GM12891 (cell line): ENCODE measurements around the gene TRIM41.

Source experiments
- DNase-seq: peaks from one replicate; pipeline ENCODE4 v3.0.0; 2011; ENCODE audit warnings: low spot score; ENCODE audit not compliant: insufficient read length
- FAIRE-seq: peaks from 2 replicates; lab custom pipeline; 2011; peaks lifted over from hg19 to GRCh38; lab: Jason Lieb, UNC
- PAX5 ChIP-seq: IDR thresholded peaks from 2 replicates; pipeline ENCODE4 v1.6.1; 2011; ENCODE audit warnings: low read length, moderate library complexity, mild to moderate bottlenecking; ENCODE audit not compliant: insufficient read depth, severe bottlenecking
- POLR2A ChIP-seq: IDR thresholded peaks from 2 replicates; pipeline ENCODE4 v1.6.1; 2011; ENCODE audit warnings: low read depth, low read length, control low read depth
- POLR2AphosphoS5 ChIP-seq: IDR thresholded peaks from 2 replicates; pipeline ENCODE4 v1.6.1; 2011; ENCODE audit warnings: low read depth, low read length, control low read depth
- POU2F2 ChIP-seq: IDR thresholded peaks from 2 replicates; pipeline ENCODE4 v1.6.1; 2011; ENCODE audit warnings: low read depth, mild to moderate bottlenecking, control low read depth, low read length, moderate library complexity
- SPI1 ChIP-seq: IDR thresholded peaks from 2 replicates; pipeline ENCODE4 v1.6.1; 2011; ENCODE audit warnings: low read depth, low read length, control low read depth
- TAF1 ChIP-seq: IDR thresholded peaks from 2 replicates; pipeline ENCODE4 v1.6.1; 2011; ENCODE audit warnings: low read depth, low read length, control low read depth

TRIM41 gene

GRCh38 chr5:181255276-181255675 is 32.2 kb downstream of the TRIM41 start:
- FAIRE-seq, result no peak
- DNase-seq, result no peak
- TF ChIP-seq POLR2A (no peak), POU2F2 (no peak), POLR2AphosphoS5 (no peak), TAF1 (no peak), PAX5 (no peak), SPI1 (no peak)

- FAIRE-seq (no peak), DNase-seq (no peak)
Observed at GRCh38 chr5:181255836-181256578, 32.9 kb downstream of the TRIM41 start.

GRCh38 chr5:181258576-181258975 is 35.5 kb downstream of the TRIM41 start:
- FAIRE-seq (no peak), DNase-seq (no peak)
- no peak for TF ChIP-seq POLR2AphosphoS5
- TF ChIP-seq PAX5, result no peak
- no peak for TF ChIP-seq SPI1
- TF ChIP-seq POLR2A, result no peak
- no peak for TF ChIP-seq TAF1
- no peak for TF ChIP-seq POU2F2

More at GRCh38 chr5:181255836-181256578, 32.9 kb downstream of the TRIM41 start:
- TF ChIP-seq TAF1 (no peak), SPI1 (no peak)

- DNase-seq (no peak), FAIRE-seq (no peak)
- no peak for TF ChIP-seq TAF1
- no peak for TF ChIP-seq PAX5
- no peak for TF ChIP-seq POLR2AphosphoS5
- TF ChIP-seq SPI1, result no peak
- TF ChIP-seq POU2F2, result no peak
- no peak for TF ChIP-seq POLR2A
Observed at GRCh38 chr5:181259283-181259682, 36.2 kb downstream of the TRIM41 start.

- DNase-seq, result no peak
- no peak for TF ChIP-seq TAF1
- TF ChIP-seq PAX5, result no peak
- no peak for TF ChIP-seq SPI1
- no peak for TF ChIP-seq POU2F2
- no peak for TF ChIP-seq POLR2A
- TF ChIP-seq POLR2AphosphoS5, result no peak
- peak; percentile 5 for FAIRE-seq
Observed at GRCh38 chr5:181259974-181260719, 37.1 kb downstream of the TRIM41 start.

- peak; percentile 77 for DNase-seq
- FAIRE-seq, result peak; percentile 96
- TF ChIP-seq POU2F2 (peak; percentile 92), TAF1 (peak; percentile 98), POLR2AphosphoS5 (peak; percentile 98), PAX5 (no peak), POLR2A (peak; percentile 98), SPI1 (no peak)
Observed at GRCh38 chr5:181260720-181261319, 37.7 kb downstream of the TRIM41 start, which contains the start of gene TRIM52. TSS of gene TRIM52 (minus strand) at chr5:181261143. CDS start at chr5:181260813, 330 bp downstream.

GRCh38 chr5:181261320-181262049 is 38.4 kb downstream of the TRIM41 start:
- peak; percentile 83 for FAIRE-seq
- TF ChIP-seq TAF1 (peak; percentile 68), PAX5 (no peak), POLR2AphosphoS5 (no peak; the same call in 1 of the 2 replicates), POLR2A (peak; percentile 73; the same call in 1 of the 2 replicates), POU2F2 (0 out of 2 replicates have a peak, but pooled peaks have one; percentile 23), SPI1 (peak; percentile 57; the same call in 1 of the 2 replicates)
- peak; percentile 42 for DNase-seq

- DNase-seq, result no peak
- TF ChIP-seq POU2F2, result no peak
- no peak for TF ChIP-seq POLR2A
- TF ChIP-seq POLR2AphosphoS5, result no peak
- no peak for TF ChIP-seq TAF1
- TF ChIP-seq PAX5, result no peak
- TF ChIP-seq SPI1, result no peak
- no peak for FAIRE-seq
Observed at GRCh38 chr5:181263633-181264032, 40.6 kb downstream of the TRIM41 start.
